Measurements from ENCODE around the gene ZNF99. TPM values are rescaled to one million over a fixed set of nuclear protein-coding genes. Genes with fewer than 3 reads are reported as not detected.

ZNF99 gene
- not detected in 2 replicates for total RNA-seq

GRCh38 chr19:22783651-22784410 is at the start of gene ZNF99:
ZNF99 (minus strand) TSS chr19:22784151; CDS start chr19:22784016, 135 bp downstream.
- no peak for TF ChIP-seq CTCF (IDR thresholded peaks at IDR 0.05; ENCODE audit: insufficient read depth, low read length, severe bottlenecking)
- no peak for DNase-seq (ENCODE audit: low read depth)
- Histone ChIP-seq H3K27me3 (ENCODE audit: control insufficient read depth, insufficient read depth, low read length) (no peaks in the 10 kb centered on the region), H3K4me3 (ENCODE audit: low read depth, low read length) (no peak within 1 kb of the TSS), H3K36me3 (ENCODE audit: control insufficient read depth, insufficient read depth, low read length) (no peaks in the 10 kb centered on the region)
- FAIRE-seq = no peak

- Histone ChIP-seq H3K36me3 (ENCODE audit: control insufficient read depth, insufficient read depth, low read length) (no peaks in the 10 kb centered on the region), H3K4me3 (ENCODE audit: low read depth, low read length) (no peak within 1 kb of the TSS), H3K27me3 (ENCODE audit: control insufficient read depth, insufficient read depth, low read length) (no peaks in the 10 kb centered on the region)
- TF ChIP-seq CTCF (IDR thresholded peaks at IDR 0.05; ENCODE audit: insufficient read depth, low read length, severe bottlenecking) = no peak
- DNase-seq (ENCODE audit: low read depth) (no peak), FAIRE-seq (no peak)
These were observed 48.2 kb upstream of the ZNF99 start, which contains the start of gene ZNF723 for GRCh38 chr19:22832031-22832762. ZNF723 (plus strand) TSS chr19:22832291; CDS start chr19:22832380, 89 bp downstream.

GRCh38 chr19:22831211-22831610 is 47.3 kb upstream of the ZNF99 start:
- Histone ChIP-seq H3K36me3 (ENCODE audit: control insufficient read depth, insufficient read depth, low read length) (no peaks in the 10 kb centered on the region), H3K4me3 (ENCODE audit: low read depth, low read length) (no peak overlapping the region), H3K27me3 (ENCODE audit: control insufficient read depth, insufficient read depth, low read length) (no peaks in the 10 kb centered on the region)
- DNase-seq (ENCODE audit: low read depth) (no peak), FAIRE-seq (no peak)
- TF ChIP-seq CTCF (IDR thresholded peaks at IDR 0.05; ENCODE audit: insufficient read depth, low read length, severe bottlenecking) = no peak

GRCh38 chr19:22814124-22814523 is 30.2 kb upstream of the ZNF99 start:
- Histone ChIP-seq H3K36me3 (ENCODE audit: control insufficient read depth, insufficient read depth, low read length) (no peaks in the 10 kb centered on the region), H3K4me3 (ENCODE audit: low read depth, low read length) (no peak overlapping the region), H3K27me3 (ENCODE audit: control insufficient read depth, insufficient read depth, low read length) (no peaks in the 10 kb centered on the region)
- TF ChIP-seq CTCF (IDR thresholded peaks at IDR 0.05; ENCODE audit: insufficient read depth, low read length, severe bottlenecking) = no peak
- DNase-seq (ENCODE audit: low read depth) (no peak), FAIRE-seq (no peak)

GRCh38 chr19:22807061-22807835 is 23.3 kb upstream of the ZNF99 start:
- FAIRE-seq (no peak), DNase-seq (ENCODE audit: low read depth) (no peak)
- Histone ChIP-seq H3K36me3 (ENCODE audit: control insufficient read depth, insufficient read depth, low read length) (no peaks in the 10 kb centered on the region), H3K27me3 (ENCODE audit: control insufficient read depth, insufficient read depth, low read length) (no peaks in the 10 kb centered on the region), H3K4me3 (ENCODE audit: low read depth, low read length) (no peak overlapping the region)
- TF ChIP-seq CTCF (IDR thresholded peaks at IDR 0.05; ENCODE audit: insufficient read depth, low read length, severe bottlenecking) = no peak
